Endodermal cell (in vitro differentiated cells): ENCODE data around the gene MMAB. TPM values are rescaled to one million over a fixed set of nuclear protein-coding genes. Genes with fewer than 3 reads are reported as not detected.

Experiments used
- DNase-seq: peaks from one replicate; pipeline ENCODE4 v3.0.0-alpha.2; 2017
- H3K27ac ChIP-seq: 2 replicates; pipeline ENCODE4 v1.5.1; 2013; ENCODE audit warnings: mild to moderate bottlenecking, low read depth, low read length, moderate library complexity
- H3K27me3 ChIP-seq: 2 replicates; pipeline ENCODE4 v1.6.1; 2013; ENCODE audit warnings: mild to moderate bottlenecking, low read length, moderate library complexity; ENCODE audit not compliant: insufficient read depth, control insufficient read depth, poor library complexity, severe bottlenecking
- H3K36me3 ChIP-seq: 2 replicates; pipeline ENCODE4 v1.7.0; 2013; ENCODE audit warnings: mild to moderate bottlenecking, low read length, moderate library complexity; ENCODE audit not compliant: control insufficient read depth, insufficient read depth
- H3K4me1 ChIP-seq: one replicate; pipeline ENCODE4 v1.7.0; 2013; ENCODE audit warnings: low read length; ENCODE audit not compliant: control insufficient read depth, insufficient read depth
- H3K4me3 ChIP-seq: 2 replicates; pipeline ENCODE4 v1.5.1; 2013; ENCODE audit warnings: mild to moderate bottlenecking, low read length, moderate library complexity
- H3K9ac ChIP-seq: 2 replicates; pipeline ENCODE4 v1.6.1; 2013; ENCODE audit warnings: mild to moderate bottlenecking, low read length, moderate library complexity; ENCODE audit not compliant: poor library complexity, severe bottlenecking; ENCODE audit errors: extremely low read depth
- H3K9me3 ChIP-seq: 2 replicates; pipeline ENCODE4 v1.6.1; 2013; ENCODE audit warnings: mild to moderate bottlenecking, low read length, moderate library complexity; ENCODE audit not compliant: control insufficient read depth
- H3K27ac Mint-ChIP-seq: 2 replicates; pipeline ENCODE4 v1.8.0; 2020; ENCODE audit warnings: mixed read lengths
- H3K27me3 Mint-ChIP-seq: 2 replicates; pipeline ENCODE4 v1.8.0; 2021; ENCODE audit warnings: mild to moderate bottlenecking, mixed read lengths; ENCODE audit not compliant: insufficient read depth
- H3K36me3 Mint-ChIP-seq: 2 replicates; pipeline ENCODE4 v1.8.0; 2020; ENCODE audit warnings: low read depth, mixed read lengths
- H3K4me1 Mint-ChIP-seq: 2 replicates; pipeline ENCODE4 v1.8.0; 2020; ENCODE audit warnings: mixed read lengths
- H3K4me3 Mint-ChIP-seq: 2 replicates; pipeline ENCODE4 v1.8.0; 2020; ENCODE audit warnings: mild to moderate bottlenecking, moderate library complexity, mixed read lengths
- H3K9me3 Mint-ChIP-seq: 2 replicates; pipeline ENCODE4 v1.8.0; 2020; ENCODE audit warnings: mild to moderate bottlenecking, mixed read lengths
- CTCF ChIP-seq: fragments of 200-600 bp; sonication (generic); conservative IDR thresholded peaks from 2 replicates; pipeline ENCODE4 v1.5.0; 2021; ENCODE audit warnings: antibody characterized with exemption, mild to moderate bottlenecking
- WGBS, 2 experiments: methylation state at CpG; one replicate each; pipeline versions ENCODE4 v1.1.5 to v1.1.7; 2013; ENCODE audit warnings: missing lambda C conversion rate in 2 of 2, mixed read lengths in 1 of 2; ENCODE audit not compliant: insufficient coverage in 1 of 2, insufficient read length in 1 of 2; 5-methylcytosine and 5-hydroxymethylcytosine counted together
- total RNA-seq, 2 donors: library from RNA; stranded (reverse); fragmentation: NEBNext Ultra II Directional in 1 of 2; extraction: Animal tissue kit (Norgen Biotek cat#: 25700) in 1 of 2; gene quantifications; 2 replicates in 1 of 2; 3 replicates in 1 of 2; pipeline ENCODE4 v1.2.1, GENCODE V29; 2021

MMAB gene
- total RNA-seq, 2 donors from 2014 or later, result 24.9 to 28.2 TPM

GRCh38 chr12:109512608-109513007, 60.7 kb downstream of the MMAB start:
- H3K4me3 Mint-ChIP-seq, result no peak overlapping the region
- H3K27me3 Mint-ChIP-seq, result no peaks in the 10 kb centered on the region
- Histone ChIP-seq H3K27me3 (no peaks in the 10 kb centered on the region), H3K9me3 (no peaks in the 10 kb centered on the region), H3K9ac (no peak overlapping the region), H3K4me3 (no peak overlapping the region), H3K27ac (peak overlapping the region; percentile 91), H3K36me3 (peaks cover 55% of the 10 kb centered on the region), H3K4me1 (no peaks in the 10 kb centered on the region)
- DNase-seq, result no peak
- no peak overlapping the region for H3K27ac Mint-ChIP-seq
- 67 to 95% methylated on average over 1 of the region's 1 CpG for WGBS, 2 experiments
- peaks cover 66% of the 10 kb centered on the region for H3K36me3 Mint-ChIP-seq
- no peak for TF ChIP-seq CTCF
- no peaks in the 10 kb centered on the region for H3K9me3 Mint-ChIP-seq
- H3K4me1 Mint-ChIP-seq, result peaks cover 17% of the 10 kb centered on the region

GRCh38 chr12:109510196-109510595, 63.1 kb downstream of the MMAB start:
- Histone ChIP-seq H3K9me3 (no peaks in the 10 kb centered on the region), H3K4me1 (peaks cover 3% of the 10 kb centered on the region), H3K36me3 (peaks cover 71% of the 10 kb centered on the region), H3K9ac (no peak overlapping the region), H3K4me3 (no peak overlapping the region), H3K27ac (no peak overlapping the region), H3K27me3 (no peaks in the 10 kb centered on the region)
- no peak for TF ChIP-seq CTCF
- Mint-ChIP-seq H3K27me3 (no peaks in the 10 kb centered on the region), H3K4me3 (no peak overlapping the region), H3K36me3 (peaks cover 65% of the 10 kb centered on the region), H3K27ac (no peak overlapping the region), H3K9me3 (no peaks in the 10 kb centered on the region), H3K4me1 (peaks cover 17% of the 10 kb centered on the region)
- 89 to 93% methylated on average over 12 to 15 of the region's 15 CpGs for WGBS, 2 experiments
- DNase-seq, result no peak

- Mint-ChIP-seq H3K9me3 (no peaks in the 10 kb centered on the region), H3K4me3 (no peak overlapping the region), H3K4me1 (peaks cover 15% of the 10 kb centered on the region), H3K27ac (no peak overlapping the region), H3K27me3 (no peaks in the 10 kb centered on the region), H3K36me3 (peaks cover 61% of the 10 kb centered on the region)
- Histone ChIP-seq H3K4me1 (peaks cover 3% of the 10 kb centered on the region), H3K27me3 (no peaks in the 10 kb centered on the region), H3K36me3 (peaks cover 72% of the 10 kb centered on the region), H3K27ac (no peak overlapping the region), H3K9ac (no peak overlapping the region), H3K4me3 (no peak overlapping the region), H3K9me3 (no peaks in the 10 kb centered on the region)
- DNase-seq, result no peak
- no peak for TF ChIP-seq CTCF
- 76 to 80% methylated on average over 1 of the region's 1 CpG for WGBS, 2 experiments
These were observed 69.2 kb downstream of the MMAB start for GRCh38 chr12:109504068-109504467.

Other genes with a start within 250 kb of the MMAB start
- gene MYO1H, start 225.6 kb downstream of the MMAB start, total RNA-seq, result not detected
- 10 to 100 TPM; 50.9 to 53.5 TPM for gene KCTD10, start 96.2 kb downstream of the MMAB start, total RNA-seq
- 10 to 100 TPM; 32.0 to 39.8 TPM for gene UBE3B, start 95.9 kb downstream of the MMAB start, total RNA-seq
- gene MVK, start 290 bp upstream of the MMAB start, total RNA-seq, result 10 to 100 TPM; 12.8 to 22.6 TPM
- gene FAM222A, start 140.3 kb upstream of the MMAB start, total RNA-seq, result 10 to 100 TPM; 21.6 to 24.4 TPM